ENCODE data around the gene LGR4. TPM values are rescaled to one million over a fixed set of nuclear protein-coding genes. Genes with fewer than 3 reads are reported as not detected.

The LGR4 gene
- total and polyA plus RNA-seq, 2 experiments from 2014 or later: 22.6 to 99.6 TPM

DNA sequence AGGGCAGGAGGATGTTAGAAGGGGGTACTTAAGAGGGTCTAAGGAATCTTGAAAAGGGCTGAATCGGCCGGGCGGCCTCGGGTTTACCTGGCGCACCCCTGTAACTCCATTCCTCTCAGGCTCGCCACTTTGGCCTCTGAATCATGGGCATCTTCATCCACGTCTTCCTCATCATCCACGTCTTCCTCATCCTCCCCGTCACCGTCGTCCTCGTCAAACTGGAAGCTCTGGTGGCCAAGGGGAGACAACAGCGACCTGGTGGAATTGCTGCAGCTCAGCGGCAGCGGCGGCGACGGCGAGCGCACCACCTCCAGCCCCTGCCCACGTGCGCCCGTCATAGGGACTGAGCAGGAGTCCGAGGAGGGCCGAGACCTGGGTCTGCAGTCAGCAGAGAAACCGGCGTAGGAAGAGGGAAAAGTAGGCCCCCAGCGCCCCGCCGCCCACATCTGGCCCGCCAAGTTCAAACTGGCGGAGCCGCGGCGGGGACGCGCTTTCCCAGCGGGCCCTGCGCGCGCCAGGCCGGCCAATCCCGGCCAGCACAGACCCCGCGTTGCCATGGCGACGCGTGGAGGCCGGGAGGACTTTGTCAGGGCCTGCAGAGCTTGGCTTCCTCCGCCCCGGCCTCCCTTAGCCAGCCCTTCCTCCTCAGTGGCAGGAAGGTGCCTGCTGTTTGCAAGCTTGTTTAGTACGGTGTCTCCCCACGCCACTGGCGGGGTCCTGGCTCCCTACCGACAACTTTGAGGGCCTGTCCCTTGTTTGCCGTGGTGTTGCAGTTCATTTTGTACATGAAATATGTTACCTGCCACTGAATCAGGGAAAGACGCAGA is 109.6 kb downstream of the LGR4 start, which contains the start of gene CCDC34:
Gene CCDC34 (minus strand): TSS at position 467 of the 827 bp plus-strand sequence. CDS start 21 bp downstream, at position 446.
- H3K27ac ChIP-seq (ENCODE audit: low read depth): peak within 1 kb of the TSS; percentile 85
- peak within 1 kb of the TSS; percentile 91 for H3K4me3 Mint-ChIP-seq
- H3K79me2 ChIP-seq (replicated peaks; ENCODE audit: insufficient read depth): peaks cover 18% of the 10 kb centered on the region; the same call in 1 of the 2 replicates
- H4K20me1 ChIP-seq (replicated peaks; ENCODE audit: insufficient read depth): no peaks in the 10 kb centered on the region
- no peaks in the 10 kb centered on the region for H3K9me2 ChIP-seq (ENCODE audit: insufficient read depth)
- no peaks in the 10 kb centered on the region for H3K27me3 ChIP-seq (ENCODE audit: insufficient read depth)
- no peak for TF ChIP-seq EZH2 (IDR thresholded peaks at IDR 0.05; ENCODE audit: low read depth, unreplicated experiment)
- TF ChIP-seq, protein P1, sequence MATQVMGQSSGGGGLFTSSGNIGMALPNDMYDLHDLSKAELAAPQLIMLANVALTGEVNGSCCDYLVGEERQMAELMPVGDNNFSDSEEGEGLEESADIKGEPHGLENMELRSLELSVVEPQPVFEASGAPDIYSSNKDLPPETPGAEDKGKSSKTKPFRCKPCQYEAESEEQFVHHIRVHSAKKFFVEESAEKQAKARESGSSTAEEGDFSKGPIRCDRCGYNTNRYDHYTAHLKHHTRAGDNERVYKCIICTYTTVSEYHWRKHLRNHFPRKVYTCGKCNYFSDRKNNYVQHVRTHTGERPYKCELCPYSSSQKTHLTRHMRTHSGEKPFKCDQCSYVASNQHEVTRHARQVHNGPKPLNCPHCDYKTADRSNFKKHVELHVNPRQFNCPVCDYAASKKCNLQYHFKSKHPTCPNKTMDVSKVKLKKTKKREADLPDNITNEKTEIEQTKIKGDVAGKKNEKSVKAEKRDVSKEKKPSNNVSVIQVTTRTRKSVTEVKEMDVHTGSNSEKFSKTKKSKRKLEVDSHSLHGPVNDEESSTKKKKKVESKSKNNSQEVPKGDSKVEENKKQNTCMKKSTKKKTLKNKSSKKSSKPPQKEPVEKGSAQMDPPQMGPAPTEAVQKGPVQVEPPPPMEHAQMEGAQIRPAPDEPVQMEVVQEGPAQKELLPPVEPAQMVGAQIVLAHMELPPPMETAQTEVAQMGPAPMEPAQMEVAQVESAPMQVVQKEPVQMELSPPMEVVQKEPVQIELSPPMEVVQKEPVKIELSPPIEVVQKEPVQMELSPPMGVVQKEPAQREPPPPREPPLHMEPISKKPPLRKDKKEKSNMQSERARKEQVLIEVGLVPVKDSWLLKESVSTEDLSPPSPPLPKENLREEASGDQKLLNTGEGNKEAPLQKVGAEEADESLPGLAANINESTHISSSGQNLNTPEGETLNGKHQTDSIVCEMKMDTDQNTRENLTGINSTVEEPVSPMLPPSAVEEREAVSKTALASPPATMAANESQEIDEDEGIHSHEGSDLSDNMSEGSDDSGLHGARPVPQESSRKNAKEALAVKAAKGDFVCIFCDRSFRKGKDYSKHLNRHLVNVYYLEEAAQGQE (IDR thresholded peaks at IDR 0.05; ENCODE audit: unreplicated experiment): no peak
- peak; percentile 68 for TF ChIP-seq POLR2AphosphoS5 (IDR thresholded peaks at IDR 0.05; ENCODE audit: low read depth)
- TF ChIP-seq NANOG (IDR thresholded peaks at IDR 0.05; ENCODE audit: borderline replicate concordance): no peak
- TF ChIP-seq ZNF331 (CRISPR knock-in tag; IDR thresholded peaks at IDR 0.05; ENCODE audit: low read depth): no peak
- no peak for TF ChIP-seq STAT1 (IDR thresholded peaks at IDR 0.05; ENCODE audit: unreplicated experiment)
- TF ChIP-seq, protein P2, sequence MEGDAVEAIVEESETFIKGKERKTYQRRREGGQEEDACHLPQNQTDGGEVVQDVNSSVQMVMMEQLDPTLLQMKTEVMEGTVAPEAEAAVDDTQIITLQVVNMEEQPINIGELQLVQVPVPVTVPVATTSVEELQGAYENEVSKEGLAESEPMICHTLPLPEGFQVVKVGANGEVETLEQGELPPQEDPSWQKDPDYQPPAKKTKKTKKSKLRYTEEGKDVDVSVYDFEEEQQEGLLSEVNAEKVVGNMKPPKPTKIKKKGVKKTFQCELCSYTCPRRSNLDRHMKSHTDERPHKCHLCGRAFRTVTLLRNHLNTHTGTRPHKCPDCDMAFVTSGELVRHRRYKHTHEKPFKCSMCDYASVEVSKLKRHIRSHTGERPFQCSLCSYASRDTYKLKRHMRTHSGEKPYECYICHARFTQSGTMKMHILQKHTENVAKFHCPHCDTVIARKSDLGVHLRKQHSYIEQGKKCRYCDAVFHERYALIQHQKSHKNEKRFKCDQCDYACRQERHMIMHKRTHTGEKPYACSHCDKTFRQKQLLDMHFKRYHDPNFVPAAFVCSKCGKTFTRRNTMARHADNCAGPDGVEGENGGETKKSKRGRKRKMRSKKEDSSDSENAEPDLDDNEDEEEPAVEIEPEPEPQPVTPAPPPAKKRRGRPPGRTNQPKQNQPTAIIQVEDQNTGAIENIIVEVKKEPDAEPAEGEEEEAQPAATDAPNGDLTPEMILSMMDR (conservative IDR thresholded peaks at IDR 0.05; ENCODE audit: low read depth in 2 of 2): no peak
- TF ChIP-seq JUNB (IDR thresholded peaks at IDR 0.05; ENCODE audit: unreplicated experiment): no peak
- TF ChIP-seq, protein P3, sequence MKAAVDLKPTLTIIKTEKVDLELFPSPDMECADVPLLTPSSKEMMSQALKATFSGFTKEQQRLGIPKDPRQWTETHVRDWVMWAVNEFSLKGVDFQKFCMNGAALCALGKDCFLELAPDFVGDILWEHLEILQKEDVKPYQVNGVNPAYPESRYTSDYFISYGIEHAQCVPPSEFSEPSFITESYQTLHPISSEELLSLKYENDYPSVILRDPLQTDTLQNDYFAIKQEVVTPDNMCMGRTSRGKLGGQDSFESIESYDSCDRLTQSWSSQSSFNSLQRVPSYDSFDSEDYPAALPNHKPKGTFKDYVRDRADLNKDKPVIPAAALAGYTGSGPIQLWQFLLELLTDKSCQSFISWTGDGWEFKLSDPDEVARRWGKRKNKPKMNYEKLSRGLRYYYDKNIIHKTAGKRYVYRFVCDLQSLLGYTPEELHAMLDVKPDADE (IDR thresholded peaks at IDR 0.05): no peak; the same call in 1 of the 2 replicates
- TF ChIP-seq CREB1 (CRISPR knock-in tag; IDR thresholded peaks at IDR 0.05; ENCODE audit: low read depth): peak; percentile 23
- no peak for TF ChIP-seq EZH2phosphoT487 (IDR thresholded peaks at IDR 0.05; ENCODE audit: unreplicated experiment)
- TF ChIP-seq, protein P4, sequence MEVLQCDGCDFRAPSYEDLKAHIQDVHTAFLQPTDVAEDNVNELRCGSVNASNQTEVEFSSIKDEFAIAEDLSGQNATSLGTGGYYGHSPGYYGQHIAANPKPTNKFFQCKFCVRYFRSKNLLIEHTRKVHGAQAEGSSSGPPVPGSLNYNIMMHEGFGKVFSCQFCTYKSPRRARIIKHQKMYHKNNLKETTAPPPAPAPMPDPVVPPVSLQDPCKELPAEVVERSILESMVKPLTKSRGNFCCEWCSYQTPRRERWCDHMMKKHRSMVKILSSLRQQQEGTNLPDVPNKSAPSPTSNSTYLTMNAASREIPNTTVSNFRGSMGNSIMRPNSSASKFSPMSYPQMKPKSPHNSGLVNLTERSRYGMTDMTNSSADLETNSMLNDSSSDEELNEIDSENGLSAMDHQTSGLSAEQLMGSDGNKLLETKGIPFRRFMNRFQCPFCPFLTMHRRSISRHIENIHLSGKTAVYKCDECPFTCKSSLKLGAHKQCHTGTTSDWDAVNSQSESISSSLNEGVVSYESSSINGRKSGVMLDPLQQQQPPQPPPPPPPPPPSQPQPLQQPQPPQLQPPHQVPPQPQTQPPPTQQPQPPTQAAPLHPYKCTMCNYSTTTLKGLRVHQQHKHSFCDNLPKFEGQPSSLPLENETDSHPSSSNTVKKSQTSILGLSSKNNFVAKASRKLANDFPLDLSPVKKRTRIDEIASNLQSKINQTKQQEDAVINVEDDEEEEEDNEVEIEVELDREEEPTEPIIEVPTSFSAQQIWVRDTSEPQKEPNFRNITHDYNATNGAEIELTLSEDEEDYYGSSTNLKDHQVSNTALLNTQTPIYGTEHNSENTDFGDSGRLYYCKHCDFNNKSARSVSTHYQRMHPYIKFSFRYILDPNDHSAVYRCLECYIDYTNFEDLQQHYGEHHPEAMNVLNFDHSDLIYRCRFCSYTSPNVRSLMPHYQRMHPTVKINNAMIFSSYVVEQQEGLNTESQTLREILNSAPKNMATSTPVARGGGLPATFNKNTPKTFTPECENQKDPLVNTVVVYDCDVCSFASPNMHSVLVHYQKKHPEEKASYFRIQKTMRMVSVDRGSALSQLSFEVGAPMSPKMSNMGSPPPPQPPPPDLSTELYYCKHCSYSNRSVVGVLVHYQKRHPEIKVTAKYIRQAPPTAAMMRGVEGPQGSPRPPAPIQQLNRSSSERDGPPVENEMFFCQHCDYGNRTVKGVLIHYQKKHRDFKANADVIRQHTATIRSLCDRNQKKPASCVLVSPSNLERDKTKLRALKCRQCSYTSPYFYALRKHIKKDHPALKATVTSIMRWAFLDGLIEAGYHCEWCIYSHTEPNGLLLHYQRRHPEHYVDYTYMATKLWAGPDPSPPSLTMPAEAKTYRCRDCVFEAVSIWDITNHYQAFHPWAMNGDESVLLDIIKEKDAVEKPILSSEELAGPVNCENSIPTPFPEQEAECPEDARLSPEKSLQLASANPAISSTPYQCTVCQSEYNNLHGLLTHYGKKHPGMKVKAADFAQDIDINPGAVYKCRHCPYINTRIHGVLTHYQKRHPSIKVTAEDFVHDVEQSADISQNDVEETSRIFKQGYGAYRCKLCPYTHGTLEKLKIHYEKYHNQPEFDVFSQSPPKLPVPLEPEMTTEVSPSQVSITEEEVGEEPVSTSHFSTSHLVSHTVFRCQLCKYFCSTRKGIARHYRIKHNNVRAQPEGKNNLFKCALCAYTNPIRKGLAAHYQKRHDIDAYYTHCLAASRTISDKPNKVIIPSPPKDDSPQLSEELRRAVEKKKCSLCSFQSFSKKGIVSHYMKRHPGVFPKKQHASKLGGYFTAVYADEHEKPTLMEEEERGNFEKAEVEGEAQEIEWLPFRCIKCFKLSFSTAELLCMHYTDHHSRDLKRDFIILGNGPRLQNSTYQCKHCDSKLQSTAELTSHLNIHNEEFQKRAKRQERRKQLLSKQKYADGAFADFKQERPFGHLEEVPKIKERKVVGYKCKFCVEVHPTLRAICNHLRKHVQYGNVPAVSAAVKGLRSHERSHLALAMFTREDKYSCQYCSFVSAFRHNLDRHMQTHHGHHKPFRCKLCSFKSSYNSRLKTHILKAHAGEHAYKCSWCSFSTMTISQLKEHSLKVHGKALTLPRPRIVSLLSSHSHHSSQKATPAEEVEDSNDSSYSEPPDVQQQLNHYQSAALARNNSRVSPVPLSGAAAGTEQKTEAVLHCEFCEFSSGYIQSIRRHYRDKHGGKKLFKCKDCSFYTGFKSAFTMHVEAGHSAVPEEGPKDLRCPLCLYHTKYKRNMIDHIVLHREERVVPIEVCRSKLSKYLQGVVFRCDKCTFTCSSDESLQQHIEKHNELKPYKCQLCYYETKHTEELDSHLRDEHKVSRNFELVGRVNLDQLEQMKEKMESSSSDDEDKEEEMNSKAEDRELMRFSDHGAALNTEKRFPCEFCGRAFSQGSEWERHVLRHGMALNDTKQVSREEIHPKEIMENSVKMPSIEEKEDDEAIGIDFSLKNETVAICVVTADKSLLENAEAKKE (CRISPR knock-in tag; IDR thresholded peaks at IDR 0.05): no peak
- TF ChIP-seq ZNF114 (CRISPR knock-in tag; IDR thresholded peaks at IDR 0.05): no peak
- no peaks in the 10 kb centered on the region; the same call in 2 of the 3 replicates for H3K9me3 Mint-ChIP-seq
- no peaks in the 10 kb centered on the region for H3K36me3 Mint-ChIP-seq (ENCODE audit: low read depth)
- peak within 1 kb of the TSS; percentile 94 for H2AFZ ChIP-seq
- H3K27me3 Mint-ChIP-seq (ENCODE audit: insufficient read depth, low read depth, poor library complexity): peaks cover 3% of the 10 kb centered on the region
- peak within 1 kb of the TSS; percentile 91 for H3K27ac Mint-ChIP-seq
- H3F3A ChIP-seq (replicated peaks; ENCODE audit: low read depth): no peaks in the 10 kb centered on the region
- peak within 1 kb of the TSS; percentile 86 for H3K4me2 ChIP-seq
- ATAC-seq: peak; percentile 97
- H3K4me1 ChIP-seq (ENCODE audit: insufficient read depth): peaks cover 21% of the 10 kb centered on the region
- peak; percentile 98 for DNase-seq (ENCODE audit: low spot score)
- 0 out of 2 replicates have a peak, but pooled peaks cover 5% of the 10 kb centered on the region for H3K36me3 ChIP-seq (ENCODE audit: insufficient read depth)
- H3K4me3 ChIP-seq: peak within 1 kb of the TSS; percentile 83
- H3K4me1 Mint-ChIP-seq: peaks cover 25% of the 10 kb centered on the region

All from GM23338 (cell line).